ENCODE measurements around the gene MRRF.

- no peak for TF ChIP-seq POLR2A (IDR thresholded peaks at IDR 0.05)
- TF ChIP-seq CTCF (IDR thresholded peaks at IDR 0.05) = no peak
Measured at GRCh38 chr9:122340161-122340560, 75.5 kb downstream of the MRRF start.
